Right lobe of liver (tissue), 6 donors: ENCODE results near the gene NR6A1. TPM values are rescaled to one million over a fixed set of nuclear protein-coding genes. Genes with fewer than 3 reads are reported as not detected.

Experiments used
- ATAC-seq, 4 donors: fragments of 200-7000 bp; cut with Tn5 transposase; one replicate each; pipeline ENCODE4 v1.9.1; 2020; ENCODE audit warnings: mild to moderate bottlenecking in 4 of 4, moderate library complexity in 4 of 4
- DNase-seq, 3 donors: peaks; one replicate each; pipeline ENCODE4 v3.0.0-alpha.2; 2020
- H3K27ac ChIP-seq, 3 donors: fragments of 200-600 bp; one replicate each; pipeline ENCODE4 v1.8.0; 2022
- H3K27me3 ChIP-seq, 2 donors: fragments of 200-600 bp; one replicate each; pipeline ENCODE4 v1.8.0; 2022
- H3K36me3 ChIP-seq, 4 donors: fragments of 200-600 bp; sonication (generic) in 1 of 4; one replicate each; pipeline versions ENCODE4 v1.5.1 to v1.8.0; 2017 to 2022; ENCODE audit warnings: control low read depth in 1 of 4
- H3K4me1 ChIP-seq, 4 donors: fragments of 200-600 bp; sonication (generic) in 1 of 4; one replicate each; pipeline versions ENCODE4 v1.5.1 to v1.8.0; 2017 to 2022; ENCODE audit warnings: control low read depth in 1 of 4
- H3K4me3 ChIP-seq, 3 donors: fragments of 200-600 bp; one replicate each; pipeline ENCODE4 v1.8.0; 2022
- H3K9me3 ChIP-seq, 4 donors: fragments of 200-600 bp; sonication (generic) in 1 of 4; one replicate each; pipeline versions ENCODE4 v1.5.1 to v1.8.0; 2017 to 2022; ENCODE audit warnings: control low read depth in 1 of 4
- CTCF ChIP-seq, 4 donors: fragments of 200-600 bp in 3 of 4; fragments of 450-650 bp in 1 of 4; IDR thresholded peaks; one replicate each; pipeline versions ENCODE4 v1.5.1 to v1.8.0; 2016 to 2022; ENCODE audit warnings: antibody characterized with exemption in 4 of 4, mild to moderate bottlenecking in 2 of 4
- POLR2A ChIP-seq: fragments of 450-650 bp; IDR thresholded peaks from one replicate; pipeline ENCODE4 v1.6.1; 2017; ENCODE audit warnings: antibody characterized with exemption, mild to moderate bottlenecking
- WGBS: methylation state at CpG from one replicate; pipeline ENCODE4 v1.1.6; 2018; ENCODE audit warnings: low coverage, low lambda C conversion rate; ENCODE audit not compliant: insufficient coverage; ENCODE audit errors: missing lambda C conversion rate; 5-methylcytosine and 5-hydroxymethylcytosine counted together
- intact Hi-C, 2 donors: fragments of 100-400 bp; cut with DNase I; formaldehyde crosslinking; loops; one replicate each; pipeline versions ENCODE4 v1.11.2 to v1.14.1; 2022
- total RNA-seq, 6 experiments: library from RNA; depleted of rRNA in 2 of 6; stranded (reverse); fragments of >200 nt in 2 of 6; fragmentation: NEBNext Ultra II Directional in 3 of 6; extraction: Animal tissue kit (Norgen Biotek cat#: 25700) in 3 of 6; gene quantifications; one replicate each; pipeline versions ENCODE4 v1.1.0 to v1.2.4, GENCODE V29; 2016 to 2023
- donor health status: DM: no; HTN: yes; CAD: no.
- donor health status: DM: no; HTN: no; CAD: no.
- donor health status: DM: no; HTN: no; CAD: no.
- donor health status: DM: no; HTN: yes; CAD: no.
- donor health status: DM: no; HTN: yes; CAD: no.

The NR6A1 gene
- total RNA-seq, 6 experiments from 2014 or later, result 1.3 to 3.6 (median 1.9) TPM

GRCh38 chr9:124474151-124474550 lies 297.0 kb downstream of the NR6A1 start:
- Histone ChIP-seq H3K27ac (no peak overlapping the region), H3K9me3 (no peaks in the 10 kb centered on the region), H3K36me3 (no peaks in the 10 kb centered on the region), H3K27me3 (peaks cover 0 to 5% of the 10 kb centered on the region in 2 donors), H3K4me3 (no peak overlapping the region), H3K4me1 (peaks cover 0 to 3% (median 0%) of the 10 kb centered on the region in 4 donors)
- intact Hi-C loops, result no loop called here
- 53% methylated on average over 4 of the region's 4 CpGs for WGBS
- TF ChIP-seq POLR2A, result no peak
- TF ChIP-seq CTCF (IDR thresholded peaks at IDR 0.05), result no peak
- DNase-seq (no peak), ATAC-seq (no peak)

- DNase-seq (no peak), ATAC-seq (no peak)
- Histone ChIP-seq H3K36me3 (no peaks in the 10 kb centered on the region), H3K4me1 (peaks cover 0 to 3% (median 0%) of the 10 kb centered on the region in 4 donors), H3K9me3 (no peaks in the 10 kb centered on the region), H3K27me3 (peaks cover 0 to 5% of the 10 kb centered on the region in 2 donors), H3K4me3 (no peak overlapping the region), H3K27ac (no peak overlapping the region)
- intact Hi-C loops, result no loop called here
- TF ChIP-seq POLR2A (no peak), CTCF (IDR thresholded peaks at IDR 0.05) (no peak)
- 33% methylated on average over 1 of the region's 10 CpGs for WGBS
These were observed 297.8 kb downstream of the NR6A1 start for GRCh38 chr9:124473310-124473709.

GRCh38 chr9:124472770-124473169 lies 298.3 kb downstream of the NR6A1 start:
- no peak for DNase-seq

GRCh38 chr9:124471761-124472160 lies 299.4 kb downstream of the NR6A1 start:
- Histone ChIP-seq H3K36me3 (no peaks in the 10 kb centered on the region), H3K9me3 (no peaks in the 10 kb centered on the region), H3K27me3 (no peaks in the 10 kb centered on the region), H3K4me3 (no peak overlapping the region), H3K27ac (no peak overlapping the region), H3K4me1 (no peaks in the 10 kb centered on the region)
- TF ChIP-seq CTCF (IDR thresholded peaks at IDR 0.05), result no peak
- no peak for TF ChIP-seq POLR2A
- DNase-seq (no peak), ATAC-seq (no peak)
- 40% methylated on average over 1 of the region's 9 CpGs for WGBS
- intact Hi-C loops, result no loop called here

More at GRCh38 chr9:124472770-124473169, 298.3 kb downstream of the NR6A1 start:
- Histone ChIP-seq H3K4me1 (peaks cover 0 to 3% (median 0%) of the 10 kb centered on the region in 4 donors), H3K36me3 (no peaks in the 10 kb centered on the region), H3K9me3 (no peaks in the 10 kb centered on the region), H3K27ac (no peak overlapping the region), H3K27me3 (peaks cover 0 to 5% of the 10 kb centered on the region in 2 donors), H3K4me3 (no peak overlapping the region)
- ATAC-seq, result no peak
- 61% methylated on average over 4 of the region's 7 CpGs for WGBS
- TF ChIP-seq CTCF (IDR thresholded peaks at IDR 0.05) (no peak), POLR2A (no peak)
- intact Hi-C loops, result no loop called here

GRCh38 chr9:124470726-124471125 lies 300.4 kb downstream of the NR6A1 start:
- TF ChIP-seq POLR2A (no peak), CTCF (IDR thresholded peaks at IDR 0.05) (no peak)
- Histone ChIP-seq H3K4me1 (no peaks in the 10 kb centered on the region), H3K27me3 (no peaks in the 10 kb centered on the region), H3K4me3 (no peak overlapping the region), H3K27ac (no peak overlapping the region), H3K9me3 (no peaks in the 10 kb centered on the region), H3K36me3 (no peaks in the 10 kb centered on the region)
- DNase-seq (no peak), ATAC-seq (no peak)
- intact Hi-C loops, result no loop called here
- WGBS, result 60% methylated on average over 1 of the region's 7 CpGs
